ENCODE measurements around the gene ENDOV.

GRCh38 chr17:80485846-80486245 is 70.9 kb downstream of the ENDOV start:
- no peak for TF ChIP-seq CTCF (IDR thresholded peaks at IDR 0.05)
- TF ChIP-seq POLR2A (IDR thresholded peaks at IDR 0.05): no peak

All from body of pancreas (tissue), 4 donors.